Measurements from ENCODE around the gene ZNRD2.

The ZNRD2 gene

DNA sequence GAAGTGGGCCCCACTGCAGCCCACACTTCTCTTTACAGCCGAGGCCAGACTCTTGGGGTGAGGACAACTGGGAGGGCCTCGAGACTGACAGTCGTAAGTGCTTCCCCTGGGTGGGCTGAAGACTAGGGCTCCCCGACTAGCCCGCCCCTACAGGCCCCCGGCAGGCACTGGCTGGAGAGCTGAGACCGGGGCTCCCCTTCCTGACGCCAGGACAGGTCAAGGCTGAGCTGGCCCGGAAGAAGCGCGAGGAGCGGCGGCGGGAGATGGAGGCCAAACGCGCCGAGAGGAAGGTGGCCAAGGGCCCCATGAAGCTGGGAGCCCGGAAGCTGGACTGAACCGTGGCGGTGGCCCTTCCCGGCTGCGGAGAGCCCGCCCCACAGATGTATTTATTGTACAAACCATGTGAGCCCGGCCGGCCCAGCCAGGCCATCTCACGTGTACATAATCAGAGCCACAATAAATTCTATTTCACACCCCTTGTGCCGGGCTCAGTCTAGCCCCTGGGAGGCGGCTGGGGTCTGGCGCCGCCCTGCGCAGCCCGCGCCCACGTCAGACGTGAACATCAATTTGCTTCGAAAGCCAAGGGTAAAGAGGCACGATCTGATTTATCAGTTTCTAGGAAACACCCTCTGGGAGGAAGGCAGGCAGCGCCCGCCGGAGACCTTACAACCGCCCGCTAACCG is 31.9 kb upstream of the ZNRD2 start:
- DNase-seq (ENCODE audit: low spot score): no peak

DNA sequence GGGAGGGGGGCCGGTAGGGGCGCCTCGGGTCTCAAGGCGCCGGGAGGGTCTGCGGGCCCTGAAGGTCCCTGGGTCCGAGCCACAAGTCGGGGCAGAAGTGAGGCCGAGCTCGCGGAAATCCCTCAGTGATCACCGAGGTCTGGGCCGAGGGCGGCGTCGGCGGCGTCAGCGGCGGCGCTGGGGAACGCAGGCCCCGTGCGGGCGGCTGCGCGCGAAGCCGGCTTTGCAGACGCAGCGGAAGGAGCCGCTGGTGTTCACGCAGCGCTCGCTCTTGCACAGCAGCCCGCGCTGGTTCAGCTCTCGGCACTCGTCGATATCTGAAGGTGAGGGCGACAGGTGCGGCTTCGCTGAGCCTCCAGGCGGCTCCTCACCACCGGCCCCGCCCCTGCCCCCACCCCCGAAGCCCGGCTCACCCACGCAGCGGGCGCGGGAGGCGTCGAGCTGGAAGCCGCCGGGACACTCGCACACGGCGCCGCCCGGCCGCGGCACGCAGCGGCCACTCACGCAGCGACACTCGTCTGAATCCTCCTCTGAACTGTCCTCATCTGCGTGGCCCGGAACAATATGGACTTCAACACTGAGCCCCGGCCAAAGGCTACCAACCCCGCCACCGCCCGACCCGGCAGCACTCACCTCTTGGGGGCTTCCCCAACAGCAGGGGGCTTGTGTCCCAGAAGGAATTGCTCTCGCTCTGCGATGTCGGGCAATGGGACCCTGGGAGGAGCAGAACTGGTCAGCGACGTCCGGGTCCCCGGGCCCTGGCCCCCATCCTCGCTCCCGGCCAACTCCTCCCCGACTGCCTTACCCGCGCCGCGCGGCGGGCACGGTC is 31.1 kb upstream of the ZNRD2 start:
- no peak for DNase-seq (ENCODE audit: low spot score)

DNA sequence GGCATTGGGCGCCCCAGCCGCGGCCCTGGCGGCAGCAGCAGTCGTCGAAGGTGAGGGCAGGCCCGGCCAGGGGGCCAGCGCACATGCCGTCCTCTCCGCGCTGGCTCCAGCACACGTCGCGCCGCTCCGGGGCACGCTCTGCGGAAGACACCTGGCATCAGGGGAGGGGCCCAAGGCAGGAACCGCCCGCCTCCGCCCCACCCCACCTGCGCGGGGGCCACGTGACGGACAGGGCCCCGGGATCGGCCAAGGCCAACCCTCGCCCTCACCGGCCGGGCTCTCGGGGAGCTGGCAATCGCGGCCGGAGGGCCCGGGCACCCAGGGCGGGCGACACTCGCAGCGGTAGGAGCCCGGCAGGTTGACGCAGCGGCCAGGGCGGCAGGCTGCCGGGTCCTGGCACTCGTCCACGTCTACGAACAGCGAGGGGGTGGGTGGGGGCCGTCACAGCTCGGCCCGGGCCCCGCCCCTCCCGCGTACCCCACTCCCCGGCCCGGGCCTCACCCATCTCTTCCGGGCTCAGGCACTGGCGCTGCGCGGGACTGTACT is 30.5 kb upstream of the ZNRD2 start:
- DNase-seq (ENCODE audit: low spot score): no peak

DNA sequence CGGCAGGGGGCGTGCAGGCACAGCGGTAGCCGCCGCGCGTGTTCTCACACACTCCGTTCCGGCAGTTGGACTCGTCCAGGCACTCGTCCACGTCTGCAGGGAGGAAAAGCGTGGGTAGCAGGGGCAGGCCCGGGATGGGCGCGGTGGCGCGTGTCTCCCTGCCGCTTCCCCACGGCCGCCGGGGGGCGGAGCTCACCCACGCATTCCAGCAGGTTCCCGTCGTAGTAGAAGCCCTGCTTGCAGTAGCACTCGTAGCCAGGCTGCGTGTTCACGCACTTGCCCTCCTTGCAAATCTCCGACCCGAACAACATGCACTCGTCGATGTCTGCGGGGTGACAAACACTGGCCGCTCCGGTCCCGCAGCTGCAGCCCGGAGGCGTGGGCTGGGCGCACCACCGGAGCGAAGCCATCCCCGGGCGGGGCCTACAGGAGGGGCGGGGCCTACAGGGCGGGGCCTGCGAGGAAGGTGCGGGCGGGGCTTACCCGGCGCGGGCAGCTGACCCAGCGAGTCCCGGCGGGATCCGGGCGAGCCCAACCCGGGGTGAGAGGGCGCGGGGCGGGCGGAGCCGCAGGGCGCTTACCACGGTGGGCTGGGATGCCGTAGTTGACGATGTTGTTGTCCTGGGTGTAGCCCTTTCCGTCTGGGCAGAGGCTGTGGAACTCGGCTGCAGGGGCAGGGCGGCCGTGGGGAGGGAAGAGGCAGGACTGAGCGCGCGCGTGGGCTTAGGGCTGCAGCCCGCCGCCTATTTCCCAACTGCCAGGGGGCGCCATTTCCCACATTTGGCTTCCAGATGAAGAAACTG is 29.8 kb upstream of the ZNRD2 start:
- peak; percentile 98 for DNase-seq (ENCODE audit: low spot score)

DNA sequence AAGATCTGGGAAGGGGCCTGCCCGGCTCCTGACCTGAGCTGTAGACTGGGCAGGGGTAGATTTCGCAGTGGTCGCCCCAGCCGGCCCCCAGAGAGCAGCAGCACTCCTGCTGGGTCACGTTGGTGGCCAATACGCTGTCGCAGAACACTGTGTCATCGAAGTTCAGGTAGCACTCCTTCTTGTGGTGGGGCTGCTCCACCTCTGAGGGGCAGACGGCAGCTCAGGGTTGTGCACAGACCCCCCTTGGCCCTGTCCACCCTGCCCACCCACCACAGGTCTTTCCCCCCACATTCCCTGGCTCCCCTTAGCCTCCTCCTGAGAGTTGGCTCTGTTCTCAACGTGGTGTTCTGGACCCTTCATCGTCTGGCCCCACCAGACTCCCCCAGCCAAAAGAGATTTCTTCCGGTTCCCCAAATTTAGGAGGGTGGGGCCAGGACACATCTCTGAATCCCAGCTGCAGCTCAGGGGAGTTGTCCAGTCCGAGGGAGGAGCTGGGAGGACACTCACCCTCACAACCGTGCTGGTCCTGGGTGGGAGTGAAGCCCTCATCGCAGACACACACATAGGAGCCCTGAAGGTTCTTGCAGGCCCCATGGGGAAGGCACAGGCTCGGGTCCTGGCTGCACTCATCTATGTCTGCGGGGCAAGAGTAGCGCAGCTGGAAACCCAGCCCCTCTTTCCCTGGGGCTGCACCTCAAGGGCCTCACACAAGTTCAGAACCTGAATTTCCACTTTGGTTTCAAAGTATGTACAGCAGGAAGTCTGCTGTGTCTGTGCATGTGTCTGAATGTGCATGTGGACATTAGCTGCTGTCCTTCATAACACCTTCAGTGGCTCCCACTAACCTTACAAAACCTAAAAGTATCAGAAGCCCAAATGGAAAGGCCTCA is 28.9 kb upstream of the ZNRD2 start:
- no peak for DNase-seq (ENCODE audit: low spot score)

DNA sequence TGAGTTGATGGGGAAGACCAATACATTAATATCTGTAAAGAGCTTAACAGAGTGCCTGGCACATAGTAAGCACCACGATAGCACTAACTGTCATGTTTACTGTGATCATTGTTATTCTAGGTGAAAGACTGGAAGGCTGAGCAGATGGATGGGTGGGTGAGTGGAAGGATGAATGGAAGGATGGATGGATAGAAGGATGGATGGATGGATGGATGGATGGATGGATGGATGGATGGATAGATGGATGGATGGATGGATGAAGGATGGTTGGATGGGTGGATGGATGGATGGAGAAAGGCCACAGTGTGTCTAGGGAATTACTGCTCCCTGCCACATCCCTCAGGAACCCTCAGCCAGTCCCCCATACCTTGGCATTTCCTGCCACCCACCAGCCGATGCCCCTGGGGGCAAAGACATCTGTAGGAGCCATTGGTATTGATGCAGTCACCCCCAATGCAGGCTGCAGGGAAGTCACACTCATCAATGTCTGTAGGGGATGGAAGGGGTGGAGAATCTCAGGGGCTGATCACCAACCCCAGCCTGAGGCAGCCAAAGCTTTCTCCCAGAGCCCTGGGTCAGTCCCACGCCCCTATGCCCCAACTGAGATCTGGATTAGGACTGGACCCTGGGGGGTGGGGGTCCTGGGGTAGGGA is 27.4 kb upstream of the ZNRD2 start:
- DNase-seq (ENCODE audit: low spot score): no peak

DNA sequence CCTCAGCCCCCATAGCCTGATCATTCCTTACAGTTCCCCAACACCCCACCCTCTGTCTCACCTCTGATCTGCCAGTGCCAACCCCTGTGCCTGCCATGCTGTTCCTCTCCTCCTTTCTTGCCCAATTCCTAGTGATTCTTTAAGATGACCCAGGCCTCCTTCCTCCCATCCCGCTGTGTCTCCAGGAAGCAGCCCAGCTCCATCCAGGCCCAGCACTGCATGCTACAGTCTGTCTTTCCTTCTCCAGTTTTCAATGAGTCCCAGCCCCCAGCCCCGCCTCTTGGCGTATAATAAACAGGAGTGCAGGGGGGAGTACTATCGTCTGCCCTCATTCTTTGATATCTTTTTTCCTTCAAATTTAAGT is 24.4 kb upstream of the ZNRD2 start:
- no peak for DNase-seq (ENCODE audit: low spot score)

DNA sequence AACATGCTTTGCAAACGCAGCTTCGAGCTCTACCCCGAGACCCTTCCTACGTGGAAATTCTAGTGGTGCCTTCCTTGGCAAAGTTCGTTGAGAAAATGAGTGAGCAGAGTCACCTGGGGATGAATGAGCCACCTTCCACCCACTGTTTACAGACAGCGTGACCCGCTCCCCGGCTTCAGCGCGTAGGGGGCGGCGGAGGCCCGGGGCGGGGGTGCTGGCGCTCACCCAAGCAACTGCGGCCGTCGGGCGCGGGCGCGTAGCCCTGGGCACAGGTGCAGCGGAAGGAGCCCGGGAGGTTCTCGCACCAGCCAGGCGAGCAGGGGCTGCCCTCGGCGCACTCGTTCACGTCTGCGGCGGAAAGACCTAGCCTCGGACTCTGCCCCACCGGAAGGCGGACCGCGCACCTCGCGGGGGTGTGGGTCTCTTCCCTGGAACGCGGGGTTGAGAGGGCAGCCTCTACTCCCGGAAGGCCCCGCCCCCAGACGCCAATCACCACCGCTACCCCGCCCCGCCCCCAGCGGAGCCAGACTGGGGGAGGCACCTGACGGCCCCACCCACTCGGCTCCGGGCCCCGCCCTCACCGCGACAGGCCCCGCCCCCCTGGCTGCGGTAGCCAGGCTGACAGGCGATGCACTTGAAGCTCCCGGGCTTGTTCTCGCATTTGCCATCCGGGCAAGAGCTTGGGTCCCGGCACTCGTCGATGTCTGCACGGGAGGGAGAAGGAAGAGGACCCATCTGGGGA is 23.9 kb upstream of the ZNRD2 start:
- no peak for DNase-seq (ENCODE audit: low spot score)

DNA sequence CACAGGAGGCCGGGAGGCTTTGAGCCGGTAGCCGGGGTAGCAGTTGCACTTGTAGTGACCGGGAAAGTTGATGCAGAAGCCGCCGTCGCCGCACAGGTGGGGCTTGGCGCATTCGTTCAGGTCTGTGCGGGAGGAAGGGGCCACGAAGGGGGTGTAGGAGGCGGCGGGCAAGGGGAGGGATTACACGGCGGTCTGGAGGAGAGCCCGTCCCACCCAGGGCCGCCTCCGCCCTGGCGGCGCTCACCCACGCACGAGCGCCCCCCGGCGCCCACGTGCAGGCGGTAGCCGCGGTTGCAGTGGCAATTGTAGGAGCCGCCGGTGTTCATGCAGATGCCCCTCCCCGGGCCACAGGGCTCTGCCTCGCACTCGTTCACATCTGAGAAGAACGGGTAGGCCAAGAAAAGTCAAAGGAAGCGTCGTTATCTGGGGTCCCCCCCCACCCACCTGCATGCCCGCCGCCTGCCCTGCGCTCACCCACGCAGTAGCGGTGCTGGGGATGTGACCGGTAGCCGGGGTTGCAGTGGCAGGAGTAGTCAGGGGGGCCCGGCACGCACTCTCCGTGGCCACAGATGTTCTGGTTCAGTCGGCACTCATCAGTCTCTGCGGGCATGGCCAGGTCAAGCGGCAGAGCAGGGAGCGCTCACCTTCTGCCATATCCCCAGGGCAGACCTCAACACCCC is 22.7 kb upstream of the ZNRD2 start:
- DNase-seq (ENCODE audit: low spot score): no peak

DNA sequence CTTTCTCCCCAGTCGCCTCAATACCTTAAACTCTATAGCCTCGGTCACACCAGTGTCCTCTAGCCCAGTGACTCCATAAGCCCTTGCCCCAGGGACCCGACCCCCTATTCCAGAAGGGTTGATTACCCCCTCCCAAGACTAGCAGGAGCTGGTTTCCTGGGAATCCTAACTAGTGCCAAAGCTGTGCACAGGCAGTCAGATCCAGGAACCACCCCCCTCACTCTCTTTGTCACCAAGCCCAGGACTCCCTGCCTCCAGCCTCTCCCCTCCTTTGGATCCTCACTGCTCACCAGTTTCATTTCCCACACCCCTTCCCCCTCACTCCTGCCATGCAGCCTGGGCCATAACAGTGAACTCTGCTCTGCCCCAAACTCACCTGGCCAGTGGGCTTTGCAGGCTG is 21.9 kb upstream of the ZNRD2 start:
- DNase-seq (ENCODE audit: low spot score): no peak

DNA sequence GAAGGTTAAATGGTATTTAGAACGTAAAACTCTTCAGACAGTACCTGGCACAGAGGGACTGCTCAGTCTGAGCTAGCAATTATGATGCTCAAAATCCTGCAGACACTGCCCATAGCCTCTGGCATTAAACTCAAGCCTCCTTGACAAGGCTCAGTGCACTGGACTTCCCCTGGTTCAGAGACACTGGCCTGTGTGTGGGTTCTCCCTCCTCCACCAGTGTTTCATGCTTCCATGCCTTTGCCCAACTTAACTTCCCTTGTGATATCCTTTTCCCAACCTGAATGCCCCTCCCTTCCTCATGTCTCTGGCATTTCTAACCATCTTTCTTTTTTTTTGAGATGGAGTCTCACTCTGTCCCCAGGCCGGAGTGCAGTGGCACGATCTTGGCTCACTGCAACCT is 21.2 kb upstream of the ZNRD2 start:
- DNase-seq (ENCODE audit: low spot score): no peak

DNA sequence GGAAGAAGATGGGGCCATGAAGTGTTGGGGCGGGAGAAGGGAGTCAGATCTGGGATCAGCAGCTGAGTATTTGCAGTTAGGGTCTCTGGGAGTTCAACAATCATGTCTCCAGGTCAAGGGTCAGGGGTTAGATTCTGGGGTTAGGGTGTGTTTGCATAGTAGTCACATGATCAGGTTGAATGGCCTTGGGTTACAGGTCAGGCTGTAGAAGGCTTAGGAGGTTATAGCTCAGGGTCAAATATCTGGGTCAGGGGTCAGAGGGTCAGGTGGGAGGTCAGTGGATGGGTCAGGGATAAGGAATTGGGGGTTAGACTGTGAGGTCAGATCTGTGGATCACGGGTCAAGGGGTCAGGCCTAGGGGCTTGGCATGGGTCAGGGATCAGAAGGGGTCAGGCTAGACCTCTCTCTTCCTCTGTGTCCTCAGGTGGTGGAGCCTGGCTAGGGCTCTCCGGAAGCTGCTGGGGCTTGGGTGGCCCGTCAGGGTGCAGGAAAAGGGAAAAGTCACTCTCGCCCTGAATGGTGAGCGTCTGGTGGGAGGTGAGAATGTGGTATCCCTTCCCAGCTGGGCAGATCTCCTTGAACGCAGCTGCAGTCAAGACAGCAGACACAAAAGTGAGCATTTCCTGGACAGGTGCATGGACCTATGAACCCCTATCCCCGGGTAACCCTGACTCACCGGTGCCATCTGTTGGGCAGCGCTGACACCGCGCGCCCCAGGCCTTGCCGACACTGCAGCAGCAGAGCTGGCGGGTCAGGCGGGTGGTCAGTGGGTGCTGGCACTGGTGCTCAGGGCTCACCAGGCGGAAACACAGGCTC is 18.5 kb upstream of the ZNRD2 start:
- no peak for DNase-seq (ENCODE audit: low spot score)

DNA sequence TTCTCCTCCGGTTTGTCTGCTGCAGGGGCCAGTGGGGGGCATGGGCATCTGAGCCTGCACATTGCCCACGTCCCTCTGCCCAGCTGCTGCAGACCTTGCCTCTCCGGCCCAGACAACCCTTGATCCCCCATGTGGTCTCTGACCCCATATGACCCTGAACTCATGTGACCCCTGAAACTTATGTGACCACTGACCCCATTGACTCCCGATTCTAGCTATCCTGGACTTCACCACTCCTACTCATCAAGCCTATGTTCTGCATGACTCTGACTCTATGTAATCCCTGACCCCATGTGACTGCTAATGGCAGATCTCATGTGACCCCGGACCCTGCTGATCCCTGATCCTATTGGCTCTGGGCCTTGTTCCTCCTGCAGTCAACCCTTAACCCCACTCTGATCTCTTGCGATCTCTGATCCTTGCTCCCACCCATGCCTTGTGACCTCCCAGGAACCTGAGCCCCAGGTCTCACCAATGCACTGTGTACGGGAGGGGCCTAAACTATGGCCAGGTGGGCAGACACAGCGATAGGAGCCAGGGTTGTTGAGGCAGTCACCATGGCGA is 17.8 kb upstream of the ZNRD2 start:
- no peak for DNase-seq (ENCODE audit: low spot score)

DNA sequence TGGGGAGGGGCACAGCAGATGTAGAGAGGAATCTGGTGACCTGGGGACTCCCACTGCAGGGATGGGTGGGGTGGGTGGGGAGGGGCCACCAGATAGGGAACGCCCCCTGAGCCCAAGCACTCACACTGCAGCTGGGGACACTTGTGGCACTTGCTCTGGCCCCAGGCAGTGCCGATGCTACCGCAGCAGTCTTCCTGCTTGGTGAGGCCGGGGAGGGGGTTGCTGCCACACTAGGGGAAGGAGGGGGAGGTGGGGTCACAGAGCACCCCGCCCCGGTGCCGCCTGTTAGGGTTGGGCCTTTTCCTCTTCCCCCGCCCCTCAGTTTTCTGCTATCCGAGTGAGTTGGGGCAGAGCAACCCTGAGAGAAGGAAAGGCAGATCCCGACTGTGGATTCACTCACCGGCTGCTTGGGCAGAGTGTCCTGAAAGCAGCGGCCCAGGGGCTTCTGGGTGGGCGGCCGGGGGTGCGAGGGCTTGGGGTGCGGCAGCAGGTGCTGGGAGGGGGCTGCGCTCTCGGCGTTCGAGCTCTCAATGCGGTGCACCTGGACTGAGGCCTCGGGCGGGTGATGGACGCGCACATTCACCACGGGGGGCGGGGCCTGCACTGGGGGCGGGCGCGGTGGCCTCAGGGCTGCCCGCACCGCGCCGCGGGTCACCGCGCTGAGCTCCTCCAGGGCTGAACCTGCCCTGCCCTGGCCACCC is 16.8 kb upstream of the ZNRD2 start:
- no peak for DNase-seq (ENCODE audit: low spot score)

DNA sequence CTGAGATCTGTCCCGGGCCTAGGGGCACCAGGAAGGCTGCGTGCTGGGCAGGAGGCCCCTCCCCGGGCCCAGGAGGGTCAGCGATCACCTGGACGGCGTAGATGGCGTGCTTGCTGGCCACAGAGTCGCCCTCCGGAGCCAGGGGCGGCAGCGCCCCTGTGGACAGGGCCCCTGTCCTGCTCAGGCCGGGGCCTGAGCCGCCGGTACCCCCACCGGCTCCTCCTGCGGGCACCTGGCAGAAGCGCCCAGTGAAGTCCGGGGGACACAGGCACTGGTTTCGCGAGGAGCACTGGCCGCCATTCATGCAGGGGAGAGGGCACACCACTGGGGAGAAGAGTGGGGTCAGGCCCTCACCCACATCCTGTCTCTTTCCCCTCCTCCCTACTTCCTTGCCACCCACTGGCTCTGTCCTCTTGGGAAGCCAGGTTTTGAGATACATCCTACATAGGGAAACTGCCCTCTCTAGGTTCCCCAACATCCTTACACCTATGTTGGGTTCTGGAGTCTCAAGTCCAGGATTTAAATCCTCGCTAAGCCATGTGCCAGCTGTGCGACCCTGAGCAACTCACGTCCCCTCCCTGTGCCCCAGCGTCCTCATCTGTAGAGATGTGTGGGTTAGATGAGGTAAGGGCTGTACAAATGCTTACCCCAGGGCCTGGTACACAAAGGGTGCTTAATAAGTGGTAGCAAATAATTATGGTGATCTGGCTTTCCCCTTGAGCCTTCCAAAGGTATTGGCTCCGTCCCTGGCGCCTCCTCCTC is 16.0 kb upstream of the ZNRD2 start:
- no peak for DNase-seq (ENCODE audit: low spot score)

DNA sequence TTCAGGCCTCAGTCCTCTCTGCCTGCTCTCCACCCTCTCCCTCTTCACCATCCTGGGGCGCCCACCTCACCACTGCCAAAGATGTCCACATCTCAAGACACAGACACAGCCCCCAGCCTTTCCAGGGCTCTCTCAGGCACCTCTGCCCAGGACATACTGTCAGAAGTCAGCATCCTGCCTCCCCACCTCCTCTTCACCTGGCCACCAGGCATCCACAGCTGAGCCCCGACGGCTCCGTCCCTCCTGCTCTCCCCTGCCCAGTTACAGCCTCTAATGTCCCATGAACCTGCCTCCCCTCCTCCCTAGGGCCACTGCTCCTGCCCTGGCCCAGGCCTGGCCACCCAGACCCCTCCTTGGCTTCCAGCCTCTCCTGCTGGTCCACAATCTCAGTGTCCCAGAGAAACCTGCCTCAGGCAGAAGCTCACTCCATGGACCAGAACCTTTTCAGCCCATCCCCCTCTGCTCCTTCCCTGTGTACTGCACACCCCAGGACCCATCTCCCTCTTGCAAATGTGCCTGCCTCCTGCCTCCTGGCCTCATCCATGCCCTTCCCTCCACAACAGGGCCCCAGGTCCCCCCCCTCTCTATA is 15.3 kb upstream of the ZNRD2 start:
- no peak for DNase-seq (ENCODE audit: low spot score)
